RCC 7860 (cell line): Measurements from ENCODE around the gene CCL2.

Source experiments
- DNase-seq: peaks from one replicate; pipeline ENCODE4 v3.0.0-alpha.2; 2015; ENCODE audit warnings: low spot score
- FAIRE-seq: peaks from 2 replicates; lab custom pipeline; 2012; peaks lifted over from hg19 to GRCh38; lab: Jason Lieb, UNC

CCL2 gene

DNA sequence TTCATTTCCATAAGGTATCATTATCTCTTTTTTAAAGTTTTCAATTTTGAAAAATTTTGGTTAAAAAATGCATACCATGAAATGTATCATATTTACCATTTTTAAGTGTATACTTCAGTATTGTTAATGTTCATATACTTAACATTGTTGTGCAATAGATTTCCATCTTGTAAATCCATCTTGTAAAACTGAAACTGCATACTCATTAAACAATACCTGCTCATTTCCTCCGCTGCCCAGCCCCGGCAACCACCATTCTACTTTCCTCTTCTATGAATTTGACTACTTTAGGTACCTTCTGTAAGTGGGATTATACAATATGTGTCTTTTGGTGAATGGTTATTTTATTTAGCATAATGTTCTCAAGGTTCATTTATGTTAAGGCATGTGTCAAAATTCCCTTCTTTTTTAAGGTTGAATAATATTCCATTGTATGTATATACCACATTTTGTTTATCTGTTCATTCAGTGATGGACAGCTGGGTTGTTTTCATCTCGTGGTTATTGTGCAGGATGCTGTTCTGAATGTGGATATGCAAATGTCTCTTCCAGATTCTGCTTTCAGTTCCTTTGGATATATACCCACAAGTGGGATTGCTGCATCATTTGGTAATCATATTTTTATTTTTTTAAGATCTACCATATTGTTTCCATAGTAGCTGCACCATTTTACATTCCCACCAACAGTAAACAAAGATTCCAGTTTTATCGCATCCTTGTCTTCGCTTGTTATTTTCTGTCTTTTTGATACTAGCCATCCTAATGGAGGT is 6.7 kb downstream of the CCL2 start:
- no peak for FAIRE-seq
- no peak for DNase-seq

GRCh38 chr17:34265711-34266110 is 10.6 kb downstream of the CCL2 start:
- no peak for FAIRE-seq
- no peak for DNase-seq

DNA sequence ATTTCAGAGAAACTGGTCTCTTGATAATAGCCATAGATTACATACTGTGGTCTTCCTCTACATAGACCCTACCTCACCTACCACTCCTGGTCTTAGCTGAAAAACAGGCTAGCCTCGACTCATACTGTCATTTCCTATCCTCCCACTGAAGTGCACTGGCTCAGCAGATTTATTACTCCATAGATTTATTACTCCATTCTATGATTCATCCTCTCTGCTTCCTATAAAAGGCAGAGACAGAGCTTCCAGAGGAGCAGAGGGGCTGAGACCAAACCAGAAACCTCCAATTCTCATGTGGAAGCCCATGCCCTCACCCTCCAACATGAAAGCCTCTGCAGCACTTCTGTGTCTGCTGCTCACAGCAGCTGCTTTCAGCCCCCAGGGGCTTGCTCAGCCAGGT is 14.9 kb downstream of the CCL2 start, which contains the start of gene CCL7:
Gene CCL7 (plus strand): TSS at position 253 of the 400 bp plus-strand sequence. CDS start 70 bp downstream, at position 323.
- DNase-seq, result peak; percentile 21
- no peak for FAIRE-seq

DNA sequence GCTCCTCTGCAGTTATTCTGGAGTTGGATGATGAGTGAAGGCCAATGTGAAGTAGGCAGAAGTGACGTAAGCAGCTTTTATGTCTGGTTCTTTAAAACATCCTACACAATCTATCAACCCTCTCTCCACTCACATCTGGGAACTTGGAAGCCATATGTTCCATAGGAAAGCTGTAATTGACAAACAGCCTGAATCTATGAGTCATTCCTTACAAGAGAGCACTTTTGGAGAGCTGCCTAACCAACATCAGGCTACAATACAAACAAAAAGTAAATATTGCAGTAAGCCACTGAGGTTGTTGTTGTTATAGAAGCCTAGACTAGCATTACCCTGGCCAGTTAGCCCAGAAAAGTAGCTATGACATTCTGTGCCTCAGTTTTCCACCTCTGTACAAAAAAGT is 20.8 kb downstream of the CCL2 start:
- no peak for DNase-seq
- no peak for FAIRE-seq

DNA sequence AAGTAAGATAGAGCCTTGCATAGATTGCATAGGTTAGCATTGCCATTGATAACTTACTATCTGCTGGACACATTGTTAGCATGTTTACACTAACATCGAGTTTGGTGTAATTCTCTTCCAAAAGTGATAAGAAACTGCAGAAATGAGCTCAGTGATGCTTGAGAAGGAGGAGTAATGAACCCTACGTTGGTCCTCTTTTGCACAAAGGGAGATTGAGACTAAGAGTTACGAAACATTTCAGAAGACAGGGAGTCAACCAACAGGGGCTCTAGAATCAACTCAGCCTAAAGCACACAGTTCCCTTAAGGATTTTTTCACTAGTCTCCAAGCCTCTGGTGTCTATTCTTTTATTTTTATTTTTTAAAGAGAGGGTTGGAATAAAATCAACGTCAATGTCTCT is 21.7 kb downstream of the CCL2 start:
- DNase-seq, result no peak
- FAIRE-seq, result no peak

DNA sequence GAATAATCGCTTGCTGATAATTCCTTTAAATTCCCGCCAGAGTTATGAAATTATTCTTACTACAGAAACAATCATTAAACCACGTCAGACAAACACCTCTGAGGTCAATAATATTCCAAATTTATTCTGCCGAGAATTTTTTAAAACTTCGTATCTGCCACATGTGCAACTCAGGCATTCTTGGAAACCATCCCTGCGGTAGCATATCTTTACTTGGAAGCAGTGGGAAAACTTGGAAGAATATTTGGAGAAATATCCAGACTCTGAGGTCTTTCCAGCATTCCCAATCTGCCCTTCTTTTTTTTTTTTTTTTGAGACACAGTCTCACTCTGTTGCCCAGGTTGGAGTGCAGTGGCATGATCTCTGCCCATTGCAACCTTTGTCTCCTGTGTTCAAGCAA is 28.5 kb downstream of the CCL2 start:
- FAIRE-seq (no peak), DNase-seq (no peak)

DNA sequence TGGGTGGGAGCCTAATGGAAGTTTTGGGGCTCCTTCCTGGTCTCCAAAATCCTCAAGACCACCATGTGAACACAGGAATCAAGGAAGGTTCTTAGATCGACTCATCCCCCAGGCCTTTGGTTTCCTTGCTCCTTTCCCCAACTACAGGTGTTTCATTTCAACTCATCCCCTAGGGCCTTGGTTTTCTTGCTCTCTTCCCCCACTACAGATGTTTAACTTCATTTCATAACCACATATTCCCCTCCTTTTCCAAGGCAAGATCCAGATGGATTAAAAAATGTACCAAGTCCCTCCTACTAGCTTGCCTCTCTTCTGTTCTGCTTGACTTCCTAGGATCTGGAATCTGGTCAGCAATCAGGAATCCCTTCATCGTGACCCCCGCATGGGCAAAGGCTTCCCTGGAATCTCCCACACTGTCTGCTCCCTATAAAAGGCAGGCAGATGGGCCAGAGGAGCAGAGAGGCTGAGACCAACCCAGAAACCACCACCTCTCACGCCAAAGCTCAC is 30.3 kb downstream of the CCL2 start, which contains the start of gene CCL11:
Gene CCL11 (plus strand): TSS at position 457 of the 507 bp plus-strand sequence. CDS start 67 bp downstream, outside the sequence.
- DNase-seq, result no peak
- no peak for FAIRE-seq

- FAIRE-seq (no peak), DNase-seq (no peak)
Measured at GRCh38 chr17:34287875-34288274, 32.8 kb downstream of the CCL2 start.

DNA sequence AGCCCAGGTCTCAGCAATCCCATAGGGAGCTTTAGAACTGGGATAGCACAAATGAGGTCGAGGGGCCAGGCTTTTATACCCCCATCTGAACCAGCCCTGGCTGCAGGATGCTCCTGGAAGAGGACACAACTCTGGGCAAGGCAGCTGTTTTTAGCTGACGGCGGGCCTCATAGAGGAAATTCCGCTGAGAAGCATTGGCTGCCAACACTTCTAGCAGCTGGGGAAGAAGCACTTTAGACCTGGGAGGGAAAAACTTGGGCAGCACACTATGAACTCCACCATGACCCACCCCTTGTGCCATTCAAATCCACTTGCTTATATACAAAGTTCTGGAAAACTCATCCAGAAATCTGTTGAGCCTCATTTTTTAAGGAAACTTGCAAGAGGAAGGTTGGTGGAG is 35.5 kb downstream of the CCL2 start:
- FAIRE-seq, result no peak

DNA sequence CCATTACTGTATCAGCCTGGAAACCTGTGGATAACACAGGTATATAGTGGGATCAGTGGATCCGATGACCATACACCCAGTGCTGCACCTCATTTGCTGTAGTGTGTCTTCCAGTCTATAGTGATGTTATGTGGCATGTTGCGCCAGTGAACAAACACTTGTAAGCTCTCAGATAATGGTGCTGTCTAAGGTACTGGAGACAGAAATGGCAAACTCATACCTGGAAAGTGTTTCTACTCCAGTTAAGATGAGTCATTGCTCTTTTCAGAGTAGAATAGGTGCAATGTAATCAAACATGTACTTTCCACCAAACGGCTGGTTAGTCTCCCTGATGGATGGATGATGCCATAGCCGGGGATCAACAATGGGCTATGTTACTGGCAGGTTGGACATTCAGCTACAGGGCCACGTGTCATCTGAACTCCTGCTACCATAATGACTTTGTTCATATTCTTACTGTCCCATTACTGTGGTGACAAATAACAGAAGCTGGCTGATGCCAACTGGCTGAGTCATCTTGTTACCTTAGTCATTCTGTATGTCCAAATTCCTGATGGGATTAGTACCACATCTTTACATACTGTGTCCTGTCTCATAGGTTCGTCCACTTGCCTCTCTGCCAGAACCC is 36.8 kb downstream of the CCL2 start:
- DNase-seq, result peak; percentile 85
- no peak for FAIRE-seq

More for the DNA sequence above, 35.5 kb downstream of the CCL2 start:
- no peak for DNase-seq

DNA sequence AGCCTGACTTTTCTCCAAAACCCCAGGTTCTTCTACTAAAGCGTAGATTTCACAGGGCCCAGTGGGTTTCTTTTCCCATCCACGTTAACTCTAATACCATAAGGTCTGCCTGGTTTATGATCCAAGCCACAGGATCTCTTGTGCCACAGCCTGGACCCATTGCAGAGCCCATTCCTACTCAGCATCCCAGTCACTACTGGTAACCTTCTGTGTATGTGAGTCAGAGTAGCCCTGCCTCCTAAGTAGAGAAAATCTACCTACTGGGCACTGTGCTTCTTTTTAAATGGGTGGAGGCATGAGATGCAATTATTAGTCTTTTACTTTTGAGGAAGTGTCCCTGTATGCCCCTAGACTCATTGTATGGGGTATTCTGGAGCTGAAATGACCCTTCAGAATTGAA is 43.9 kb downstream of the CCL2 start:
- DNase-seq, result no peak
- FAIRE-seq, result no peak

GRCh38 chr17:34299956-34300577 is 45.0 kb downstream of the CCL2 start:
- no peak for DNase-seq
- no peak for FAIRE-seq

GRCh38 chr17:34300652-34301370 is 45.7 kb downstream of the CCL2 start:
- peak; percentile 49 for DNase-seq

GRCh38 chr17:34301986-34302385 is 46.9 kb downstream of the CCL2 start:
- no peak for FAIRE-seq
- no peak for DNase-seq

More at GRCh38 chr17:34300652-34301370, 45.7 kb downstream of the CCL2 start:
- peak; percentile 54 for FAIRE-seq

DNA sequence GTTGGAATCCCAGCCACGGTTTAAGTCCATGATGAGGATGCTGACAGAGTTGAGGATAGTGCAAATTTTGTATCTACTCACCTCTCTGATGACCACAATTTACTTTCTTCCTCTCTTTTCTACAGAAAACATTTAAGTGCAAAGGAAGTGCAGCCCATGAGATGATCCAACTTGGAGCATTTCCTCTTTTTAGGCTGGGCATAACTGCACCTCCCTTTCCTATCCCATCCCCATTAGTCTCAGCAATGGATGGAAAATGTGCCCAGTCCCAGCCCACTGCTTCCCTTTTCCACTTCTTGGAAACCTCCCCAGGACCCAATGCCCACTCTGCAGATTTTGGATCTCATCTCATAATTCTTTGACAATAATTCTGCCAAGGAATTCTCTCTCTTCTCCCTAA is 47.6 kb downstream of the CCL2 start:
- DNase-seq, result no peak
- FAIRE-seq, result no peak

DNA sequence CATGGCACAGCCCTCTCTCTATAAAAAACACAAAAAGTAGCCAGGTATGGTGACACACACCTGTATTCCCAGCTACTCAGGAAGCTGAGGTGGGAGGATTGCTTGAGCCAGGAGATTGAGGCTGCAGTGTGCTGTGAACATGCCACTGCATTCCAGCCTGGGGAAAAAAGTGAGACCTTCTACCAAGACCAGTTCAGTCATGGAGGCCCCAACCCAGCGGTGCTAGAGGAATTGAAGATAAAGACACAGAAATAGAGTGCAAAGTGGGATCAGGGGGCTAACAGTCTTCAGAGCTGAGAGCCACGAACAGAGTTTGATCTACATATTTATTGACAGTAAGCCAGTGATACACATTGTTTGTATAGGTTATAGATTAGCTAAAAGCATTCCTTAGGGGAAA is 48.5 kb downstream of the CCL2 start:
- no peak for DNase-seq
- FAIRE-seq, result no peak

DNA sequence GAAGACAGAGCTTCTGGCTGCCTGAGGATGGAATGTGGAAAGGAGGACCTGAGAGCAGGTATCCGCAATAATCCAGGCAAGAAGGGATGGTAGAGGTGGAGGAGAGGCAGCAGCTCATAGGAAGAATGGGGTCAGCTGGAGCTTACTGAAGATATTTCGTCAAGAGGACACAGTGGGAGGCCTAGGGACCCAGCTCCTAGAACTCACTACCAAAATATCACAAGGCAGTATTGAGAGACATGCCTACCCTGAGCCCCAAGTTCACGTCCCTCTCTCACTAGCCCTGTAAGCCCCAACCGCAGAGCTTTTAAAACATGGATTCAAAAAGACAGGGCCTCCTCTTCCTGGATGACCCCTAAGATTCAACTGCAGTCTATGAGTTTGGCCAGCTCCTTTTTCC is 50.0 kb downstream of the CCL2 start:
- DNase-seq, result no peak
- no peak for FAIRE-seq

DNA sequence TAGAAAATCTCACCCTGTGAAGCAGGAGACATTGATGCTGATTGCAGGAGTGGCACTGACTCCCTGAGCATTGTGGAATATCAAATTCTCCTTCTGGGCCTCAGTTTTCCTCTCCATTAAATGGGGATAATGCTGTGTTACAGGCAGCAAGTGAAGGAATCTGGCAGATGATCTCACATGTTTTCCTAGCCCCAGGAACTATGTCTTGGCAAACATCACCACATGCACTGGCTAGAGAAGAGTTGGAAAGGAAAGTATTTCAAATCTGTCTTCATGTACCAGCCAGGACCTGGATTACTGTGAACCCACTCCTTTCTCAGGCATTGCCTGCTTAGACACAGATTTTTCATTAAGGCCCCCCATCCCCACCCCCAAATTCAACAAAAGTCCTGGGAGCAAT is 50.5 kb downstream of the CCL2 start:
- DNase-seq, result no peak
- no peak for FAIRE-seq

- DNase-seq, result peak; percentile 51
- FAIRE-seq, result no peak
Measured at GRCh38 chr17:34306466-34306865, 51.4 kb downstream of the CCL2 start.
